Heart left ventricle (tissue), 16 donors: ENCODE results near the gene FRMD8. TPM values are rescaled to one million over a fixed set of nuclear protein-coding genes. Genes with fewer than 3 reads are reported as not detected.

Source experiments
- ATAC-seq, 4 donors: fragments of 200-7000 bp; cut with Tn5 transposase; one replicate each; pipeline ENCODE4 v1.9.1; 2020 to 2022; ENCODE audit warnings: moderate library complexity in 4 of 4, mild to moderate bottlenecking in 3 of 4, moderate number of reproducible peaks in 1 of 4
- DNase-seq, 5 donors: peaks; one replicate each; pipeline ENCODE4 v3.0.0-alpha.2; 2020
- H3K27ac ChIP-seq, 12 donors: fragments of 200-600 bp; sonication (generic) in 4 of 12; one replicate each; pipeline versions ENCODE4 v1.5.0 to v1.8.0; 2016 to 2022; ENCODE audit warnings: mild to moderate bottlenecking in 2 of 12
- H3K27me3 ChIP-seq, 9 donors: fragments of 200-600 bp; sonication (generic) in 2 of 9; one replicate each; pipeline versions ENCODE4 v1.5.1 to v1.8.0; 2016 to 2022; ENCODE audit warnings: mild to moderate bottlenecking in 3 of 9
- H3K36me3 ChIP-seq, 9 donors: fragments of 200-600 bp; sonication (generic) in 2 of 9; one replicate each; pipeline versions ENCODE4 v1.5.0 to v1.8.0; 2018 to 2022; ENCODE audit warnings: mild to moderate bottlenecking in 2 of 9
- H3K4me1 ChIP-seq, 12 donors: fragments of 200-600 bp; sonication (generic) in 4 of 12; one replicate each; pipeline versions ENCODE4 v1.5.0 to v1.8.0; 2016 to 2022; ENCODE audit warnings: mild to moderate bottlenecking in 3 of 12
- H3K4me3 ChIP-seq, 12 donors: fragments of 200-600 bp; sonication (generic) in 4 of 12; one replicate each; pipeline versions ENCODE4 v1.5.0 to v1.8.0; 2017 to 2022; ENCODE audit warnings: mild to moderate bottlenecking in 9 of 12, moderate library complexity in 4 of 12
- H3K9me3 ChIP-seq, 12 donors: fragments of 200-600 bp; sonication (generic) in 4 of 12; one replicate each; pipeline versions ENCODE4 v1.5.0 to v1.8.0; 2016 to 2022; ENCODE audit warnings: mild to moderate bottlenecking in 1 of 12
- POLR2A ChIP-seq, 2 donors: fragments of 450-650 bp; IDR thresholded peaks; one replicate each; pipeline ENCODE4 v1.6.1; 2017; ENCODE audit warnings: antibody characterized with exemption in 2 of 2, mild to moderate bottlenecking in 2 of 2, moderate library complexity in 2 of 2
- WGBS, 4 donors: extraction: QIAGEN DNeasy Blood & Tissue Kit in 2 of 4; methylation state at CpG; one replicate each; pipeline versions ENCODE4 v1.1.5 to v1.1.7; 2013 to 2018; 5-methylcytosine and 5-hydroxymethylcytosine counted together
- intact Hi-C, 10 donors: fragments of 100-400 bp; cut with DNase I; formaldehyde crosslinking; loops; one replicate each; pipeline versions ENCODE4 v1.11.1 to v1.14.2; 2022
- polyA plus RNA-seq, 2 donors: library from polyadenylated mRNA; stranded (reverse); fragments of 200-250 nt; gene quantifications; one replicate each; pipeline ENCODE4 v1.2.3, GENCODE V29; 2013
- total RNA-seq, 9 donors: library from RNA; depleted of rRNA in 2 of 9; stranded (reverse); fragments of >200 nt in 2 of 9; fragmentation: NEBNext Ultra II Directional in 3 of 9; extraction: Animal tissue kit (Norgen Biotek cat#: 25700) in 3 of 9; gene quantifications; one replicate each; pipeline versions ENCODE4 v1.1.0 to v1.2.4, GENCODE V29; 2016 to 2023
- TF ChIP-seq, protein P1 (sequence below), 12 donors: fragments of 200-600 bp; sonication (generic) in 4 of 12; IDR thresholded peaks; one replicate each; pipeline versions ENCODE4 v1.5.0 to v1.8.0; 2018 to 2022; ENCODE audit warnings: antibody characterized with exemption in 12 of 12, mild to moderate bottlenecking in 5 of 12
- donor health status: ischemic (EF 13 %, LVEDD 7.1; RV severe dilation, severe dysfunction).
- donor health status: healthy with polysubstance abuse.
- donor health status: DM: no; HTN: yes; CAD: no.
- donor health status: DM: no; HTN: no; CAD: no.
- donor health status: ischemic (EF 25% LVEDD 6.9; RV normal size, moderate dysfunction).
- donor health status: ischemic (EF 25% LVEDD 5.7; RV mildly dilated, moderate dysfunction).
- donor health status: healthy.
- donor health status: DM: yes; HTN: yes; CAD: no.
- donor health status: ischemic (EF 35%, LVEDD 5.7; RV mildly dilated, moderate dysfunction).
- donor health status: nonischemic (EF 11% LVEDD 7.7; RV severe dilation, severe dysfunction).
- donor health status: DM: yes; HTN: yes; CAD: no.
- donor health status: PGD.
- donor health status: ischemic (EF 29% LVEDD 5.4; RV normal size, mild dysfunction).
- donor health status: nonischemic (EF 23%, LVEDD 6.1; RV moderate dilation, normal function).

Gene FRMD8
- total and polyA plus RNA-seq, 11 donors = 6.1 to 24.1 (median 11.3) TPM

- ATAC-seq (peak in 1 of 4 donors; percentile 8), DNase-seq (no peak)
- peaks cover 2 to 93% (median 82%) of the 10 kb centered on the region in 9 donors for H3K36me3 ChIP-seq
- TF ChIP-seq, protein P1, sequence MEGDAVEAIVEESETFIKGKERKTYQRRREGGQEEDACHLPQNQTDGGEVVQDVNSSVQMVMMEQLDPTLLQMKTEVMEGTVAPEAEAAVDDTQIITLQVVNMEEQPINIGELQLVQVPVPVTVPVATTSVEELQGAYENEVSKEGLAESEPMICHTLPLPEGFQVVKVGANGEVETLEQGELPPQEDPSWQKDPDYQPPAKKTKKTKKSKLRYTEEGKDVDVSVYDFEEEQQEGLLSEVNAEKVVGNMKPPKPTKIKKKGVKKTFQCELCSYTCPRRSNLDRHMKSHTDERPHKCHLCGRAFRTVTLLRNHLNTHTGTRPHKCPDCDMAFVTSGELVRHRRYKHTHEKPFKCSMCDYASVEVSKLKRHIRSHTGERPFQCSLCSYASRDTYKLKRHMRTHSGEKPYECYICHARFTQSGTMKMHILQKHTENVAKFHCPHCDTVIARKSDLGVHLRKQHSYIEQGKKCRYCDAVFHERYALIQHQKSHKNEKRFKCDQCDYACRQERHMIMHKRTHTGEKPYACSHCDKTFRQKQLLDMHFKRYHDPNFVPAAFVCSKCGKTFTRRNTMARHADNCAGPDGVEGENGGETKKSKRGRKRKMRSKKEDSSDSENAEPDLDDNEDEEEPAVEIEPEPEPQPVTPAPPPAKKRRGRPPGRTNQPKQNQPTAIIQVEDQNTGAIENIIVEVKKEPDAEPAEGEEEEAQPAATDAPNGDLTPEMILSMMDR (IDR thresholded peaks at IDR 0.05) = no peak
- TF ChIP-seq POLR2A (IDR thresholded peaks at IDR 0.05) = no peak
- peaks cover 0 to 25% (median 13%) of the 10 kb centered on the region in 12 donors for H3K4me1 ChIP-seq
- intact Hi-C loops = loop anchor here in 1 of 10 donors (2.0 kb wide), 1 partner anchor 13 kb away; no protein-coding TSS in a partner anchor
- 74 to 80% (median 76%) methylated on average over 11 to 13 of the region's 13 CpGs for WGBS, 4 donors
- H3K4me3 ChIP-seq = no peak overlapping the region
- no peaks in the 10 kb centered on the region for H3K27me3 ChIP-seq
- no peaks in the 10 kb centered on the region for H3K9me3 ChIP-seq
- peak overlapping the region; percentile 24 to 88 (median 72) for H3K27ac ChIP-seq
Measured at GRCh38 chr11:65404210-65404609, 17.8 kb downstream of the FRMD8 start.

DNA sequence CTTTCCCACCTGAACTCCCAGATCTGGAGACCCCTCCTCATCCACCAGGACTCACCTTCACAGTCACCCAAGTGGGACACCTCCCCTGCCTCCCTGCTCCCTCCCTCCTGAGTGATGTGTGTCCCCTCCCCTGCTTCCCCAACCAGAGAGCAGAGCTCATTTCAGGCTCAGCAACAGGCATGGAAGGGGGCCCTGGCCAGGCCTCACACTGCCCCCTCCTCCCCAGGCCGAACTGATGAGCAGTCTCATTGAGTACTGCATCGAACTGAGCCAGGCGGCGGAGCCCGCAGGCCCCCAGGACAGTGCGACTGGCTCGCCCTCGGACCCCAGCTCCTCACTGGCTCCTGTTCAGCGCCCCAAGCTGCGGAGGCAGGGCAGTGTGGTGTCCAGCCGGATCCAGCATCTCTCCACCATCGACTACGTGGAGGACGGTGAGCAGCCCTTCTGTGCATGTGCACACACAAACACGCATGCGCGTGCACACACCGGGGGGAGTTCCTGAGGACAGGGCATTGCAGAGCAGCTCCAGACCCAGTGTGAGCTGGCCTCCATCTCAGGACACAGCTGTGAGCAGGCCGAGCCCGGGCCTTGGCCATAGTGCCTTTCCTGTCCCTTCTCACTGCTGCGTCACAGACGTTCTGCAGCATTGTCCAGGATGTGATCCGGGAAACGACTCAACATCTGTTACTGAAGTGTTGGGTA is 18.4 kb downstream of the FRMD8 start:
- Histone ChIP-seq H3K36me3 (peaks cover 2 to 93% (median 80%) of the 10 kb centered on the region in 9 donors), H3K27ac (peak overlapping the region in 10 of 12 donors; percentile 54 to 88 (median 76)), H3K4me1 (peaks cover 0 to 25% (median 13%) of the 10 kb centered on the region in 12 donors), H3K27me3 (no peaks in the 10 kb centered on the region), H3K4me3 (no peak overlapping the region), H3K9me3 (no peaks in the 10 kb centered on the region)
- intact Hi-C loops = loop anchor here in 1 of 10 donors (2.0 kb wide), 1 partner anchor 14 kb away; no protein-coding TSS in a partner anchor
- peak; percentile 62 to 93 (median 80) for ATAC-seq
- 62 to 88% (median 79%) methylated on average over 9 to 24 of the region's 24 CpGs for WGBS, 4 donors
- peak; percentile 45 to 77 (median 66) for DNase-seq
- TF ChIP-seq POLR2A (IDR thresholded peaks at IDR 0.05) = no peak

DNA sequence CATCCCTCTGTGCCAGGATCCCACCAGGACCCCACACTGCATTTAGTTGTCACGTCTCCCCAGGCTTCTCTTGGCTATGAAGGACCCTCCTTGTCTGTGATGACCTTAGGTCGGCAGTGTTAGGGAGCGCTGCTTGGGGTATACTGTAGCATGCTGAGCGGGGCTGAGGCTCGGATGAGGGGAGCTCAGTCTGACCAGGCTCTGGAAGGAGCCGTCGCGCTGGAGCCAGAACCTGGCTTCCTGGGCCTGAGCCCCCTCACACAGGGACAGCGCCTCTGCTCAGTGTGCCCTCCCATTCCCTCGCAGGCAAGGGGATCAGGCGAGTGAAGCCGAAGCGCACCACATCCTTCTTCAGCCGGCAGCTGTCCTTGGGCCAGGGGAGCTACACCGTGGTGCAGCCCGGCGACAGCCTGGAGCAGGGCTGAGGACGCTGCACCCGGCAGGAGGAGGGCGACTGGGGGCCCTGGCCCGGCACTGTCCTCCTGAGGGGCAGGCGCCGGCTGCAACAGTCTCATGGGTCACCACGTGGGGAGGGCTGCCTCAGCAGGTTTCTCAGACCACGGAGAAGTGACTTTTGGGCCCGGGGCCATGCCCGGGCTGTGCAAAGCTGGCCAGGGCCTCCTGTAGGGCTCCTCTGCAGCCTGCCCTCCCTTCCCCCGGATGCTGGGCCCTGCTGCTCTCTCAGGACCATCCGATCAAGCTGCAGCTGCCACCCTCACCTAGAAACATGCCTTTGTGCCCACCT is 24.7 kb downstream of the FRMD8 start:
- intact Hi-C loops = loop anchor here in 3 of 10 donors (2.0 to 10.0 kb wide), 2 partner anchors 20 to 46 kb away; no protein-coding TSS in a partner anchor
- Histone ChIP-seq H3K4me3 (no peak overlapping the region), H3K4me1 (peaks cover 0 to 30% (median 18%) of the 10 kb centered on the region in 12 donors), H3K9me3 (no peaks in the 10 kb centered on the region), H3K36me3 (peaks cover 0 to 75% (median 50%) of the 10 kb centered on the region in 9 donors), H3K27me3 (no peaks in the 10 kb centered on the region), H3K27ac (peak overlapping the region in 3 of 12 donors; percentile 67 to 71 (median 68))
- ATAC-seq (peak in 1 of 4 donors; percentile 7), DNase-seq (peak in 3 of 5 donors; percentile 18 to 55 (median 26))
- WGBS, 4 donors = 84 to 95% (median 88%) methylated on average over 16 to 29 of the region's 29 CpGs
- TF ChIP-seq POLR2A (IDR thresholded peaks at IDR 0.05) = no peak
- TF ChIP-seq, protein P1 (IDR thresholded peaks at IDR 0.05) = no peak

DNA sequence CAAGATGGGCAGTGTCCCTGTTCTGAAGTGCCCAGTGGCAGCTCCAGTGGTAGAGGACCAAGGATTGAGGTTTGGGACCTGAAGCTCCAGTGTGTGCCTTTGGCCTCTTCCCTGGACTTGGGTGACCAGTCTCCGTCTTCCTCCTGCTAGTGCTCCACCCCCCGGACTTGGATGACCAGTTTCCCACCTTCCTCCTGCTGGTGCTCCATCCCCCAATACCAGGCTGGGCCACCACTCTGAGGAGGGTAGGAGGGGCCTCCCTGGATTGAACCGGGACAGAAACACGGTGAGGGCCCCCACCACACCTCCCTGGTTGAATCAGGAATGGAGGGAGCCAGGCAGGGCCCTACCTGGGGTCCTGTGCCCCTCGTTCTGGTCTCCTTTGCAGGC is 25.2 kb downstream of the FRMD8 start:
- Histone ChIP-seq H3K27me3 (no peaks in the 10 kb centered on the region), H3K4me1 (peaks cover 0 to 35% (median 23%) of the 10 kb centered on the region in 12 donors), H3K27ac (peak overlapping the region in 6 of 12 donors; percentile 52 to 76 (median 68)), H3K36me3 (peaks cover 0 to 70% (median 45%) of the 10 kb centered on the region in 9 donors), H3K9me3 (no peaks in the 10 kb centered on the region), H3K4me3 (no peak overlapping the region)
- DNase-seq = peak in 2 of 5 donors; percentile 7 to 33
- 65 to 73% (median 66%) methylated on average over 1 to 5 of the region's 5 CpGs for WGBS, 4 donors
- ATAC-seq = no peak
- intact Hi-C loops = loop anchor here in 3 of 10 donors (2.0 to 10.0 kb wide), 2 partner anchors 21 to 47 kb away; no protein-coding TSS in a partner anchor
- no peak for TF ChIP-seq POLR2A (IDR thresholded peaks at IDR 0.05)
- TF ChIP-seq, protein P1 (IDR thresholded peaks at IDR 0.05) = no peak
